ENCODE data around the gene AMZ1. TPM values are rescaled to one million over a fixed set of nuclear protein-coding genes. Genes with fewer than 3 reads are reported as not detected.
A peak's percentile ranks its signal among the peaks of the same experiment; 100 is the strongest.

Gene AMZ1
- total and polyA plus RNA-seq, 9 donors, result 0.15 to 2.6 (median 0.65) TPM; not detected in 1

DNA sequence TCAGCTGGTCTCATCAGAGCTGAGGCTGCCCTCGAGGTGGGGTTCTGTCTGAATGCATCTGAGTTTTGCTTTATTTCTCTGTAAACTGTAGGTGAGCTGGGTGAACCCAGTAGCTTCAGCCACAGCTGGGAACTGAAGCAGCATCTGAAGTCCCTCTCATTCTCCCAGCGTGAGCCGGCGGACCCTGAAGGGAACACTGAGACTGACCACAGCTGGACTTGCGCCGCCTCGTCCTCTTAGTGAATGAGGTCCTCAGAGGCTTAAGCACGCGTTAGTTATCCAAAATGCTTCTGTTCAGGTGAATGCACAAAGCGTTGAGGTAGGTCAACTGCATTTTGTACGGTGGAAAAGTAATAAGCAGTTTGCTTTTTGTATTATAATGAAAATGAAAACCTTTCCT, 76.6 kb downstream of the AMZ1 start:
- TF ChIP-seq EP300 (IDR thresholded peaks at IDR 0.05) (no peak), POLR2A (IDR thresholded peaks at IDR 0.05) (no peak)
- TF ChIP-seq, protein P1, sequence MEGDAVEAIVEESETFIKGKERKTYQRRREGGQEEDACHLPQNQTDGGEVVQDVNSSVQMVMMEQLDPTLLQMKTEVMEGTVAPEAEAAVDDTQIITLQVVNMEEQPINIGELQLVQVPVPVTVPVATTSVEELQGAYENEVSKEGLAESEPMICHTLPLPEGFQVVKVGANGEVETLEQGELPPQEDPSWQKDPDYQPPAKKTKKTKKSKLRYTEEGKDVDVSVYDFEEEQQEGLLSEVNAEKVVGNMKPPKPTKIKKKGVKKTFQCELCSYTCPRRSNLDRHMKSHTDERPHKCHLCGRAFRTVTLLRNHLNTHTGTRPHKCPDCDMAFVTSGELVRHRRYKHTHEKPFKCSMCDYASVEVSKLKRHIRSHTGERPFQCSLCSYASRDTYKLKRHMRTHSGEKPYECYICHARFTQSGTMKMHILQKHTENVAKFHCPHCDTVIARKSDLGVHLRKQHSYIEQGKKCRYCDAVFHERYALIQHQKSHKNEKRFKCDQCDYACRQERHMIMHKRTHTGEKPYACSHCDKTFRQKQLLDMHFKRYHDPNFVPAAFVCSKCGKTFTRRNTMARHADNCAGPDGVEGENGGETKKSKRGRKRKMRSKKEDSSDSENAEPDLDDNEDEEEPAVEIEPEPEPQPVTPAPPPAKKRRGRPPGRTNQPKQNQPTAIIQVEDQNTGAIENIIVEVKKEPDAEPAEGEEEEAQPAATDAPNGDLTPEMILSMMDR (IDR thresholded peaks at IDR 0.05), result no peak
- H3K4me3 ChIP-seq, result no peak overlapping the region
- peak overlapping the region; percentile 11 to 94 for H3K27ac ChIP-seq
- no peaks in the 10 kb centered on the region for H3K9me3 ChIP-seq
- intact Hi-C loops (cut with DNase I), result loop anchor here in 2 of 4 donors (5.0 to 10.0 kb wide), 3 partner anchors 48 to 78 kb away; partner anchors contain the start of gene GNA12 (in 1 of the 2)
- no peak for DNase-seq
- no peaks in the 10 kb centered on the region for H3K27me3 ChIP-seq
- WGBS, 3 donors, result 88 to 96% (median 93%) methylated on average over 11 of the region's 11 CpGs
- peaks cover 32% of the 10 kb centered on the region for H3K4me1 ChIP-seq (ENCODE audit: insufficient read depth)
- H3K36me3 ChIP-seq, result no peaks in the 10 kb centered on the region

Other genes starting within 250 kb of the AMZ1 start
- not detected for gene GRIFIN, start 211.8 kb upstream of the AMZ1 start, total RNA-seq
- gene GRIFIN, start 211.8 kb upstream of the AMZ1 start, polyA plus RNA-seq, result not detected
- 1 to 10 TPM in 6 of 7 donors, under 1 TPM in 1; 0.86 to 8.2 (median 3.3) TPM for gene LFNG, start 168.4 kb upstream of the AMZ1 start, total RNA-seq
- 1 to 10 TPM; 2.3 to 4.1 TPM for gene LFNG, start 168.4 kb upstream of the AMZ1 start, polyA plus RNA-seq
- gene BRAT1, start 132.7 kb upstream of the AMZ1 start, total RNA-seq, result 10 to 100 TPM; 26.9 to 33.5 (median 30.2) TPM
- gene BRAT1, start 132.7 kb upstream of the AMZ1 start, polyA plus RNA-seq, result 10 to 100 TPM in 1 of 2 donors, 1 to 10 TPM in 1; 1.3 to 39.1 TPM
- 10 to 100 TPM in 6 of 7 donors, 1 to 10 TPM in 1; 7.2 to 19.2 (median 14.1) TPM for gene IQCE, start 129.2 kb upstream of the AMZ1 start, total RNA-seq
- 1 to 10 TPM; 4.4 to 6.8 TPM for gene IQCE, start 129.2 kb upstream of the AMZ1 start, polyA plus RNA-seq
- 10 to 100 TPM in 6 of 7 donors, 1 to 10 TPM in 1; 7.7 to 34.4 (median 22.7) TPM for gene TTYH3, start 56.2 kb upstream of the AMZ1 start, total RNA-seq
- 10 to 100 TPM in 1 of 2 donors, 1 to 10 TPM in 1; 5.6 to 21.0 TPM for gene TTYH3, start 56.2 kb upstream of the AMZ1 start, polyA plus RNA-seq
- gene GNA12, start 156.1 kb downstream of the AMZ1 start, total RNA-seq, result 10 to 100 TPM; 13.4 to 94.4 (median 70.1) TPM
- gene GNA12, start 156.1 kb downstream of the AMZ1 start, polyA plus RNA-seq, result 10 to 100 TPM; 40.9 to 43.8 TPM

Measured in ovary (tissue), 9 donors.